HG03045 (cell line): ENCODE data around the gene ETS1.
"Not testable (repeated sequence)": the region's sequence is repeated elsewhere in the genome, so short reads cannot be mapped to it uniquely, and the experiment has no call there.

ENCODE experiments used
- ATAC-seq: cut with Tn5 transposase; IDR thresholded peaks from one replicate; pipeline ENCODE4 v1.9.1; 2021; ENCODE audit warnings: mild to moderate bottlenecking, moderate library complexity; ENCODE audit not compliant: unreplicated experiment

ETS1 gene

GRCh38 chr11:128450882-128451651 is 136.3 kb downstream of the ETS1 start:
- no peak for ATAC-seq

GRCh38 chr11:128450425-128450824 is 136.9 kb downstream of the ETS1 start:
- ATAC-seq: not testable (repeated sequence)

- ATAC-seq: no peak
Observed at GRCh38 chr11:128448981-128449713, 138.2 kb downstream of the ETS1 start.

- no peak for ATAC-seq
Observed at GRCh38 chr11:128448200-128448886, 139.0 kb downstream of the ETS1 start.

GRCh38 chr11:128447233-128447632 is 140.1 kb downstream of the ETS1 start:
- no peak for ATAC-seq

- not testable (repeated sequence) for ATAC-seq
Observed at GRCh38 chr11:128445921-128446320, 141.4 kb downstream of the ETS1 start.

GRCh38 chr11:128437136-128437535 is 150.2 kb downstream of the ETS1 start:
- no peak for ATAC-seq

- no peak for ATAC-seq
Observed at GRCh38 chr11:128434818-128435217, 152.5 kb downstream of the ETS1 start.

- no peak for ATAC-seq
Observed at GRCh38 chr11:128434411-128434810, 152.9 kb downstream of the ETS1 start.

GRCh38 chr11:128432926-128433325 is 154.4 kb downstream of the ETS1 start:
- no peak for ATAC-seq

GRCh38 chr11:128431931-128432330 is 155.4 kb downstream of the ETS1 start:
- ATAC-seq: no peak

- ATAC-seq: no peak
Observed at GRCh38 chr11:128428935-128429334, 158.4 kb downstream of the ETS1 start.

GRCh38 chr11:128424851-128425285 is 162.5 kb downstream of the ETS1 start:
- ATAC-seq: no peak

GRCh38 chr11:128424271-128424711 is 163.1 kb downstream of the ETS1 start:
- ATAC-seq: no peak

- no peak for ATAC-seq
Observed at GRCh38 chr11:128422576-128423370, 164.6 kb downstream of the ETS1 start.

GRCh38 chr11:128421577-128422330 is 165.6 kb downstream of the ETS1 start:
- no peak for ATAC-seq

GRCh38 chr11:128420951-128421350 is 166.4 kb downstream of the ETS1 start:
- no peak for ATAC-seq

GRCh38 chr11:128420265-128420664 is 167.1 kb downstream of the ETS1 start:
- ATAC-seq: no peak

- no peak for ATAC-seq
Observed at GRCh38 chr11:128419012-128419767, 168.2 kb downstream of the ETS1 start.
